GM19467 (cell line): ENCODE measurements around the gene SBF2.
"Not testable (repeated sequence)": the region's sequence is repeated elsewhere in the genome, so short reads cannot be mapped to it uniquely, and the experiment has no call there.

Experiments used
- ATAC-seq: cut with Tn5 transposase; IDR thresholded peaks from one replicate; pipeline ENCODE4 v1.9.1; 2021; ENCODE audit warnings: mild to moderate bottlenecking, moderate library complexity; ENCODE audit not compliant: unreplicated experiment

SBF2 gene

GRCh38 chr11:9916480-9916879 is 377.5 kb downstream of the SBF2 start:
- no peak for ATAC-seq

- no peak for ATAC-seq
Measured at GRCh38 chr11:9914064-9914463, 380.0 kb downstream of the SBF2 start.

DNA sequence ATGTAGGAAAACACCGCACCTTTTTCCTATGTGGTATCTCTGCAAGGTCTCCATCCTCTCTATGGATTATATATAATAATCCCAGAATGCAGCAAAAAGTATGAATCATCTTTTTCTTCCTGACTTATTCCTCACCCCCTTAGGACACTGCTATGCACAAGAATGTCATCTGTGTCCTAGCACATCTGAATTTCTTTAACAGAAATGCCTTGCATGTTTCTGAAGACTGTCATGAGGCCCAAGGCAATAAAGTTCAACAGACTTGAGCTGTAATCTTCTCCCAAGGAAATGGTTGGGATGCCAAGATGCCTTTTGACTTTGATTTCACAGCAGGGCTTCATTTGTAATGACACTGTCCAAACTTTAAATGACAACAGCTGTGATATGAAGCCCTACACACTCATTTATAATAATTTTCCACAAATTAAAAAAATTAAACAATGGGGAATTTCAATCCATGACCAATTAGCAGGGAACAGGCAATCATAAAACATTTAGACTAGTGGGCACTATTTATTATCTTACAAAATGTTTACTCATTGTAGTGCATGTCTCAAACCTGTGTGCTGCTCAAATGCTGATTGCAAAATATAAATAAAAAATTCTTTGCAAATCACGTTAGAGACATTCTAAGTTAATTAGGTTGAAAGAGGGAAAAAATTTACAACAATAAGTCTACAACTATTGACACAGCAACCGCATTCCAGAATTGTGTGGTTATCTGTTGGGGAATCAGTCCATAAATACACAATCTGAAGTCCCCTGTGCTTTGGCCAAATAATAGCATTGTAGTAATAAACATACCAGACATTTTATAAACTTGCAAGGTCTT is 387.8 kb downstream of the SBF2 start:
- no peak for ATAC-seq

GRCh38 chr11:9905501-9905951 is 388.5 kb downstream of the SBF2 start:
- no peak for ATAC-seq

DNA sequence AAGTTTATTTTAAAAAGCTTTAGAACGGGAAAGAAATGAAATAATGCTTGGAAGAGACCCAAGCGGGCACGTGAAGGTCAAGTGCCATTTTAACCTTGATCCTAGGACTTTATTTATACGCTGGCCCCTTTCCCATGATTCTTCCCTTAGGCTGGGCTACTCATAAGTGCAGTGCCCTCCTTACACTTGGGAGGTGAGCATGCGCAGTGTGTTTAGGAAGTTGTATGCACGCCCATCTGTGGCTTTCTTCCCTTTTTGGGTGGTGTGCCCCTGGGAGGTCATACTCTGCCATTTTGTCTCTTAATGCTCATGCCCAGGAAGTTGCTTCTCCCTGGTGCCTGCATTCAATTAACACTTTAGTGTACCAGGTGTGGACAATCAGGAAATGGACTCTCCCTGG is 390.4 kb downstream of the SBF2 start:
- no peak for ATAC-seq

- ATAC-seq = no peak
Measured at GRCh38 chr11:9901943-9902342, 392.1 kb downstream of the SBF2 start.

DNA sequence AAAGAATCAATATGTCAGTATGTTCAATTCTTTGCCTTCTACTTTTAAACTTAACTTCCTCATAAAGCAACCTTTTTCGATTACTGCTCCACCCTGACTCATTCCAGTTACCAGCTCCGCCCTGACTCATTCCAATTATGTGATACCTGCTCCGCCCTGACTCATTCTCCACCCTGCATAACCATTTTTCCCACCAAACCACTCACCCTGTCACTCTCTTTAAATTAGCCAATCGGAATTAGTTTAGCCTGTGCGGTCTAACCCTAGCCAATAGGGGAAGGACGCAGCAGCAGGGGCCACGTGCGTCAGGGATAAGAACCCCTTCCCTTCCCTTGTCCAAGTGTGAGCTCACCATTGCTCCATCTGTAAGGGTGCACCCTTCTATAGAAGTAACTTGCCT is 393.8 kb downstream of the SBF2 start:
- not testable (repeated sequence) for ATAC-seq

DNA sequence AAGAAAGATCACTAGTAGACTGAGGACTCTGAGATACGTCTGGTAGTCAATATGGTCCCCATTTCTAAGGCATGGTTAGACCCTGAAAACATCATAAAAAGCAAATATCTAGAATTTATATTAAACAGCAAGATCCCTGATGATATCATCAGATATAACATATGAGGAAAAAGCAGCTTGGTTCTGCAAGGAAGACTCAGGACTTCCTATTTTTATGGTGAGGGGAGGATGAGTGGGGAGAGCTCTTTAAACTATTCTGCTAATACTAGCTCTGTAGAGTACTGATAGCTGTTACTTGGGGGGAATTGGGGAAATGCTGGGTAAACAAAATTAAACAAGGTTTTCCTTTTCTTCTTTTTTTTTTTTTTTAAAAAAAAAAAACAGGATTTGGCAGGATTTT is 394.3 kb downstream of the SBF2 start:
- ATAC-seq = no peak

DNA sequence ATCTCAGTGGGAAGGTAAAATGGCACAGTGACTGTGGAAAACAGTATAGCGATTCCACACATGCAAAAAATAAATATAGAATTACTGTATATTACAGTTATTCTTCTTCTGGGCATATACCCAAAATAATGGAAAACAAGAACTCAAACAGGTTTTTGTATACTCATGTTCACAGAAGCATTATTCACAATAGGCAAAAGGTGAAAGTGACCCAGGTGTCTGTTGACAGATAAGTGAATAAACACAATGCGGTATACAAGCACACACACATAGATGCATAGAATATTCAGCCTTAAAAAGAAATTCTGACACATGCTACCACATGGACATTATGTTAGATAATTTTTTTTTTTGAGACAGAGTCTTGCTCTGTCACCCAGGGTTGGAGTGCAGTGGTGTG is 397.1 kb downstream of the SBF2 start:
- ATAC-seq = no peak

GRCh38 chr11:9895006-9895405 is 399.0 kb downstream of the SBF2 start:
- no peak for ATAC-seq

GRCh38 chr11:9893474-9893873 is 400.5 kb downstream of the SBF2 start:
- no peak for ATAC-seq

GRCh38 chr11:9888938-9889337 is 405.1 kb downstream of the SBF2 start:
- no peak for ATAC-seq

- no peak for ATAC-seq
Measured at GRCh38 chr11:9887472-9887871, 406.5 kb downstream of the SBF2 start.

DNA sequence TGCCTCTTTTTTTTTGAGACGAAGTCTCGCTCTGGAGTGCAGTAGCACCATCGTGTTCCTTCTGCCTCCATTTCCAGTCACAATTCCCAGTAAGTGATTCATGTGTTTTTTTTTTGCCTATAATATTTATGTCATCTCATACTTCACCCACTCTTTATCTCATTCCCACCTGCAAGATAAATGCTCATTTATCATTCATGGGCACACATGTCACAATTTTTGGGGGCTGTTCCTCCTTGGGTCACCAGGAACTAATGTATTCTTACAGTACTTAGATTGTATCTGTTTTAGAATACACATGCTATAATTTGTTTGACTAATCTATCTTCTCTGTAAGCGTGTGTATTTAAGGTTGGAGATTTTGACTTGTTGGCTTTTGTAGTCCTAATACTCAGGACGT is 407.4 kb downstream of the SBF2 start:
- ATAC-seq = no peak

- ATAC-seq = no peak
Measured at GRCh38 chr11:9884601-9885000, 409.4 kb downstream of the SBF2 start.

GRCh38 chr11:9880657-9881056 is 413.4 kb downstream of the SBF2 start:
- ATAC-seq = no peak

GRCh38 chr11:9878936-9879335 is 415.1 kb downstream of the SBF2 start:
- ATAC-seq = no peak

GRCh38 chr11:9876331-9876730 is 417.7 kb downstream of the SBF2 start:
- no peak for ATAC-seq

DNA sequence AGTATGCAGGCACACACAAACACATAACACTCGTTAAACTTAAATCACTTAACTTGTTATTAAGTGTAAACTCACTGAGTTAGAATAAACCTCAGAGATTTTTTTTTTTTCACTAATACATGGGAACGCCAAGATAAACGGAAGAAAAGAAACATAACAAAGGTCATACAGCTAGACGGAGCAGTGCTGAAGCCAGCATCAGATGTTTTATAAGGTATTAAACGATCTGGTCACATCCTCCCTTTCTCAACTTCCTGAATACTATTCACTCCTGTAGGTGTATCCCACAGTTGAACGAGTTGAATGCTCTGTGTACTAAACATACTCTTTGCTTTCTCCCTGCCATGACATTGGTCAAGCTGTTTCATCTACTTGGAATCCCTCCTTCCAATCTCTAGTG is 418.2 kb downstream of the SBF2 start:
- no peak for ATAC-seq

DNA sequence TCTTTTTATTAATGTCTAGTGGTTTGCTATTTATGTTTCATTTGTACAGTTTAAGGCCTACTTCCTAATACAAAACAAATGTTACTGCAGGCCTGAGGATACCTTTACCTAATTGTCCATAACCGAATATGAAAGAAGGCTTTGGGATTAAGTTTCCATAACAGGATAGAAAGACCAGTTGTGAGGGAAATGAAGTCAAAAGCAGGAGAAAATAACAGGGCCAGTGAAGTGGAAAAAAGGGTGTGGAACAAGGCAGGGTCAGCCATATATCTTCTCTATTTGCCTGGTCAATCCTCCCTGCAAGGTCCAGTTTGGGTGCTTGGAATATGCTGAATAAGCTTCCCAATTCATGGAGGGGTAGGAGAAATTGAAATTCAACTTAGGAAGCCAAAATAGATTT is 418.6 kb downstream of the SBF2 start:
- no peak for ATAC-seq

DNA sequence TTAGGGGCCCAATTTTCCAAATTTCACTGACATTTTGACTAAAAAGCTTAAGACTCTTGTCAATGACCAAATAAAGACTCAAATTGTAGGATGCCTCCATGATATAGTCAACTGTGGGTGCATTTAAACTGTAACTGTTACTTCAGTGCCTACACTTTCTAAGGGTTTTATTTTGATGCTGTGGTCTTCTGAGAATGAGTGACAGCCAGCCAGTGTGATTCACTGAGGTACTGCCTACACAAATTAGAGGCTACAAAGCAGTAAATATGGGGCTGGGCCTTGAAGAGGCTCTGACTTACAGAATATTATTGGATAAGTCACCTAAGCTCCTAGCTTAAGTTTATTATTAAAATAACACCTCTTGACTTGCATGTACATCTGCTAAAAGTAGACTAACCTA is 419.6 kb downstream of the SBF2 start:
- ATAC-seq = no peak

GRCh38 chr11:9868641-9869040 is 425.4 kb downstream of the SBF2 start:
- ATAC-seq = no peak

DNA sequence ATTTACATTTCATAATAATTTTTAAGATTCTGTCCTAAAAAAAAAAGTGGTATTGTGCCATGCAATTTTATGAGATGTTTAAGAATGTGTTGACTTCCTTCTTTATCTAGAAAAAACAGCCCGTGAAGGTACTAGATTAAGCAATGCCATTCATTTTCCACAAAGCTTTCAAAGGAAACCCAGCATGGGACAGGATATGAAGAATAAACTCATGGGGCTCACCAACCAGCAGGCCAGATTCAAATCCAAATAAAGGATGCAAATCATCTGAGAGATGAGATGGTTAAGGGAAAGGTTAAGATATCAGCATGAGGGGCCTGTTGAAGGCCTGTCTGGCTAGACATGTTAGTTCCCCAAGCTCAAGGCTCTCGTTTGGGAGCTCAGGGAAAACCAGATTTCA is 431.0 kb downstream of the SBF2 start:
- ATAC-seq = no peak
